T-helper 1 cell (primary cell): ENCODE results near the gene MB.

ENCODE experiments used
- DNase-seq, 5 donors: peaks; one replicate each; pipeline ENCODE4 v3.0.0-alpha.2; 2012 to 2020

Gene MB

GRCh38 chr22:35614404-35614803 lies 2.7 kb downstream of the MB start:
- no peak for DNase-seq

GRCh38 chr22:35612903-35613302 lies 4.2 kb downstream of the MB start:
- no peak for DNase-seq

GRCh38 chr22:35611891-35612576 lies 5.1 kb downstream of the MB start:
- no peak for DNase-seq

GRCh38 chr22:35611200-35611890 lies 5.8 kb downstream of the MB start:
- no peak for DNase-seq

- DNase-seq: no peak
These were observed 6.4 kb downstream of the MB start for GRCh38 chr22:35610741-35611140.

- no peak for DNase-seq
These were observed 7.4 kb downstream of the MB start for GRCh38 chr22:35609761-35610160.

GRCh38 chr22:35609261-35609660 lies 7.9 kb downstream of the MB start:
- no peak for DNase-seq

GRCh38 chr22:35608088-35608487 lies 9.0 kb downstream of the MB start:
- no peak for DNase-seq

GRCh38 chr22:35606916-35607315 lies 10.2 kb downstream of the MB start:
- DNase-seq: no peak

- no peak for DNase-seq
These were observed 11.2 kb downstream of the MB start for GRCh38 chr22:35605851-35606481.

- DNase-seq: no peak
These were observed 11.8 kb downstream of the MB start for GRCh38 chr22:35605369-35605680.

- DNase-seq: no peak
These were observed 12.3 kb downstream of the MB start for GRCh38 chr22:35604621-35605368.

- DNase-seq: no peak
These were observed 15.2 kb downstream of the MB start for GRCh38 chr22:35601743-35602615.

- no peak for DNase-seq
These were observed 16.0 kb downstream of the MB start for GRCh38 chr22:35601013-35601580.

- DNase-seq: no peak
These were observed 16.7 kb downstream of the MB start for GRCh38 chr22:35600476-35600875.

- no peak for DNase-seq
These were observed 17.8 kb downstream of the MB start for GRCh38 chr22:35599364-35599763.

- no peak for DNase-seq
These were observed 18.8 kb downstream of the MB start for GRCh38 chr22:35598396-35598710.

GRCh38 chr22:35597692-35598395 lies 19.3 kb downstream of the MB start:
- no peak for DNase-seq

- DNase-seq: no peak
These were observed 20.3 kb downstream of the MB start for GRCh38 chr22:35596821-35597220.

- DNase-seq: no peak
These were observed 22.4 kb downstream of the MB start for GRCh38 chr22:35594686-35595085.

GRCh38 chr22:35593891-35594470 lies 23.1 kb downstream of the MB start:
- no peak for DNase-seq
